ENCODE data around the gene TFF1.

DNA sequence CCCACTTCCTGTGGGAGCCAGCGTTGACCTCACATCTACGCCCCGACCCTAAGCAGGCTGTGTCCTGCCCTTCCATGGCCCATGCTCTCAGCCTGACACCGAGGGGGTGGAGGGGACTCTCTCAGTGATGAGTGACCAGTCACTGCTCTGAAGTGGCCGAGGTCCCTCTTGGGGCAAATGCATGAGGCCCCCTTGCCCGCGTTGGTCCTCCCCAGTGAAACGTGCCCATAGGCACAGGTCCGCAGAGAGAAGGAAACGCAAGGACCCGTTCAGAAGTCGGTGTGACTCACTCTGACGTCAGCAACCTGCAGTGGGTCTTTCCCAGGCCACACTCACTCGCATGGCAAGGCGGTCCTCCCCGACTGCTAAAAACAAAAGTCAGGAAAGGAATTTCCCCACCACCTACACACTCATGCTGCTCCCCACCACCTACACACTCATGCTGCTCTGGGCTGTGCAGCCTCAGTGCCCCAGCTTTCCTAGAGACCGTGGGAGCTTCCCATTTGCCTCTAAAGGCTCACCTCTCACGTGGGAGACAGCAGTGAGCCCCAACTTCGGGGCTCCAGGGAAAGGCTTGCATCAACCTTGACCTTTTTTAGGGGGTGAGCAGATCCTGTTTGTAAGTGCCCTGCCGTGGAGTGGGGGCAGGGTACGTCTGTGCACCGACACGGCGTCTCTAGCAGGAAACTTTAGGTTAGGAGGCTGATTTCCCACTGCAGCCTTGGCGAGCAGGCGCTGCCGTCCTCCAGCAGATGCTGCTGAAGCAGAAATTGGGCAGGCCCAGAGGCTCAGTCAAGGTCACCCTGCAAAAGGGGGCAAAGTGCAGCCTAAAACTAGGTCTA is 48.8 kb upstream of the TFF1 start:
- TF ChIP-seq POLR2A (IDR thresholded peaks at IDR 0.05) (no peak), EP300 (IDR thresholded peaks at IDR 0.05) (peak in 1 of 2 donors; percentile 5)
- TF ChIP-seq, protein P1, sequence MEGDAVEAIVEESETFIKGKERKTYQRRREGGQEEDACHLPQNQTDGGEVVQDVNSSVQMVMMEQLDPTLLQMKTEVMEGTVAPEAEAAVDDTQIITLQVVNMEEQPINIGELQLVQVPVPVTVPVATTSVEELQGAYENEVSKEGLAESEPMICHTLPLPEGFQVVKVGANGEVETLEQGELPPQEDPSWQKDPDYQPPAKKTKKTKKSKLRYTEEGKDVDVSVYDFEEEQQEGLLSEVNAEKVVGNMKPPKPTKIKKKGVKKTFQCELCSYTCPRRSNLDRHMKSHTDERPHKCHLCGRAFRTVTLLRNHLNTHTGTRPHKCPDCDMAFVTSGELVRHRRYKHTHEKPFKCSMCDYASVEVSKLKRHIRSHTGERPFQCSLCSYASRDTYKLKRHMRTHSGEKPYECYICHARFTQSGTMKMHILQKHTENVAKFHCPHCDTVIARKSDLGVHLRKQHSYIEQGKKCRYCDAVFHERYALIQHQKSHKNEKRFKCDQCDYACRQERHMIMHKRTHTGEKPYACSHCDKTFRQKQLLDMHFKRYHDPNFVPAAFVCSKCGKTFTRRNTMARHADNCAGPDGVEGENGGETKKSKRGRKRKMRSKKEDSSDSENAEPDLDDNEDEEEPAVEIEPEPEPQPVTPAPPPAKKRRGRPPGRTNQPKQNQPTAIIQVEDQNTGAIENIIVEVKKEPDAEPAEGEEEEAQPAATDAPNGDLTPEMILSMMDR (IDR thresholded peaks at IDR 0.05), result no peak
